ENCODE measurements around the gene TTLL4.

Gene TTLL4

DNA sequence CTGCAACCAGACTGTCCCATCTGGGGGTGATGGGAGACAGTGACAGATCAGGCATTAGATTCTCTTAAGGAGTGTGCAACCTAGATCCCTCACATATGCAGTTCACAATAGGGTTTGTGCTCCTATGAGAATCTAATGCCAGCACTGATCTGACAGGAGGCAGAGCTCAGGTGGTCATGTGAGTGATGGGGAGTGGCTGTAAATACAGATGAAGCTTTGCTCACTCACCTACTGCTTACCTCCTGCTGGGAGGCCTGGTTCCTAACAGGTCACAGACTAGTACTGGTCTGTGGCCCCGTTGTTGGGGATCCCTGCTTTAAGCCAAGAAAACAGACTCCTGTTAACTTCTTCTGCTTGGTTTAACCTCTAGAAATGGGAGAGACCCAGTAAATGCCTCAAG, 74.5 kb downstream of the TTLL4 start:
- Histone ChIP-seq H3K4me1 (ENCODE audit: low read length) (no peaks in the 10 kb centered on the region), H3K4me2 (ENCODE audit: low read length) (no peak overlapping the region), H3K27me3 (ENCODE audit: low read depth, low read length) (no peaks in the 10 kb centered on the region), H2AFZ (ENCODE audit: low read depth, low read length) (no peak overlapping the region), H3K9ac (ENCODE audit: low read length) (no peak overlapping the region), H3K36me3 (replicated peaks; ENCODE audit: low read depth, low read length) (no peaks in the 10 kb centered on the region), H4K20me1 (ENCODE audit: insufficient read depth, low read length) (no peaks in the 10 kb centered on the region), H3K79me2 (ENCODE audit: low read length) (no peaks in the 10 kb centered on the region), H3K27ac (ENCODE audit: low read length) (no peak overlapping the region), H3K9me3 (ENCODE audit: insufficient read depth, low read length) (no peaks in the 10 kb centered on the region), H3K4me3 (ENCODE audit: low read length) (no peak overlapping the region)
- TF ChIP-seq, protein P1, sequence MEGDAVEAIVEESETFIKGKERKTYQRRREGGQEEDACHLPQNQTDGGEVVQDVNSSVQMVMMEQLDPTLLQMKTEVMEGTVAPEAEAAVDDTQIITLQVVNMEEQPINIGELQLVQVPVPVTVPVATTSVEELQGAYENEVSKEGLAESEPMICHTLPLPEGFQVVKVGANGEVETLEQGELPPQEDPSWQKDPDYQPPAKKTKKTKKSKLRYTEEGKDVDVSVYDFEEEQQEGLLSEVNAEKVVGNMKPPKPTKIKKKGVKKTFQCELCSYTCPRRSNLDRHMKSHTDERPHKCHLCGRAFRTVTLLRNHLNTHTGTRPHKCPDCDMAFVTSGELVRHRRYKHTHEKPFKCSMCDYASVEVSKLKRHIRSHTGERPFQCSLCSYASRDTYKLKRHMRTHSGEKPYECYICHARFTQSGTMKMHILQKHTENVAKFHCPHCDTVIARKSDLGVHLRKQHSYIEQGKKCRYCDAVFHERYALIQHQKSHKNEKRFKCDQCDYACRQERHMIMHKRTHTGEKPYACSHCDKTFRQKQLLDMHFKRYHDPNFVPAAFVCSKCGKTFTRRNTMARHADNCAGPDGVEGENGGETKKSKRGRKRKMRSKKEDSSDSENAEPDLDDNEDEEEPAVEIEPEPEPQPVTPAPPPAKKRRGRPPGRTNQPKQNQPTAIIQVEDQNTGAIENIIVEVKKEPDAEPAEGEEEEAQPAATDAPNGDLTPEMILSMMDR (IDR thresholded peaks at IDR 0.05; ENCODE audit: low read depth, low read length), result no peak
- no peak for TF ChIP-seq EZH2phosphoT487 (IDR thresholded peaks at IDR 0.05; ENCODE audit: low read depth)

DNA sequence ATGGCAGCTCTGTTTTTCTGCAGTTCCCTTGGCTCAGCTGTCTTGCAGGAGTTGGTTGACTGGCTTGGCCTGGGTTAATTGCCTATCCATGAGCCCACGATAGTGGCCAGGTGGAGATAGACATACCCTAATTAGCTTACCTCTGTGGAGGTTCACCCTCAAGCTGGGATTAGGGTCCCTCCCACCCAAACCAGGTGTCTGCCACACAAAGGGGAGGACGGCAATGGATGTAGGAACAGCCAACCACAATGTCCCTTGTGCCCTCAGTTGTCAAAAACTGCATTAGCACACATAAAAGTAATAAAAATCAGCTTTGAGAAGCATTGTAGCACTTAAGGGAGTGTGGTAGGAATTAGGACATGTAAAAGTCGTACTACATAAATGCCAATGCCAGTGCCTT, 75.5 kb downstream of the TTLL4 start:
- no peaks in the 10 kb centered on the region for H4K20me1 ChIP-seq (ENCODE audit: insufficient read depth, low read length)
- H3K79me2 ChIP-seq (ENCODE audit: low read length), result no peaks in the 10 kb centered on the region
- H3K27ac ChIP-seq (ENCODE audit: low read length), result no peak overlapping the region
- H2AFZ ChIP-seq (ENCODE audit: low read depth, low read length), result no peak overlapping the region
- H3K4me2 ChIP-seq (ENCODE audit: low read length), result no peak overlapping the region
- H3K9ac ChIP-seq (ENCODE audit: low read length), result no peak overlapping the region
- TF ChIP-seq, protein P1 (IDR thresholded peaks at IDR 0.05; ENCODE audit: low read depth, low read length), result no peak
- TF ChIP-seq EZH2phosphoT487 (IDR thresholded peaks at IDR 0.05; ENCODE audit: low read depth), result no peak
- no peak overlapping the region for H3K4me3 ChIP-seq (ENCODE audit: low read length)
- H3K27me3 ChIP-seq (ENCODE audit: low read depth, low read length), result no peaks in the 10 kb centered on the region
- H3K9me3 ChIP-seq (ENCODE audit: insufficient read depth, low read length), result no peaks in the 10 kb centered on the region
- H3K36me3 ChIP-seq (replicated peaks; ENCODE audit: low read depth, low read length), result no peaks in the 10 kb centered on the region
- H3K4me1 ChIP-seq (ENCODE audit: low read length), result no peaks in the 10 kb centered on the region

DNA sequence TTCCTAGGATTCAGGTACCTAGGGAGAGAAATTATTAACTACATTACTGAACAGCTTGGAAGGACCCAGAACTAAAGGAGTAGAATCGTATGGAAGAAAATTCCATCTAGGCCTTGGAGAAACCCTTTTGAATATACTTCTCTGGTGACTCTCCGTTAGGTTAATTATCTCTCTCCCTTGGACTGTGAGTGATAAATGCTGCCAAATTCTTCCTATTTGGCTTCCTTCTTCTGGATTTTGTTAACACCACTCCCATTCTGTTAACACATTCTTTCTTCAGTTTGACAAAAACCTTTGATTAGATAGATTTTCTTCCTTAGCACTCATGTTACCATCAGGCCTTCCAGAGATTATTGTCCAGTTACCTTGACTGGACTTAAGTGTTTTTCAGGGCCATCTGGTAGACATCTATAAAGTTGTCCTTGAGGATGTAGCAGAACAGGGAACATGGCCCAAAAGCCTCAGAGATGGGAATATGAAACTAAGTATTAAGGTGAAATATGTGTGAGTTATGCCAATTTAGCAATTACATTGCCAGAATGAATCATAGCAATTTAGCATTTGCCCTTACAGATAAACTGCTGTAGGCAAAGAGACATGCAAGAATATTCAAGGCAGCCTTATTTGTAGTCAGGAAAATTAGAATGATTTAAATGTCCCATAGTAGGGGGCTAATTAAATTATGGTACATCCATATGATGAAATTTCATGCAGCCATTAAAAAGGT, 78.1 kb downstream of the TTLL4 start:
- Histone ChIP-seq H3K4me1 (ENCODE audit: low read length) (no peaks in the 10 kb centered on the region), H3K79me2 (ENCODE audit: low read length) (no peaks in the 10 kb centered on the region), H3K4me3 (ENCODE audit: low read length) (no peak overlapping the region), H3K27me3 (ENCODE audit: low read depth, low read length) (no peaks in the 10 kb centered on the region), H3K27ac (ENCODE audit: low read length) (no peak overlapping the region), H3K36me3 (replicated peaks; ENCODE audit: low read depth, low read length) (no peaks in the 10 kb centered on the region), H3K9ac (ENCODE audit: low read length) (no peak overlapping the region), H4K20me1 (ENCODE audit: insufficient read depth, low read length) (no peaks in the 10 kb centered on the region), H2AFZ (ENCODE audit: low read depth, low read length) (no peak overlapping the region), H3K4me2 (ENCODE audit: low read length) (no peak overlapping the region), H3K9me3 (ENCODE audit: insufficient read depth, low read length) (no peaks in the 10 kb centered on the region)
- TF ChIP-seq EZH2phosphoT487 (IDR thresholded peaks at IDR 0.05; ENCODE audit: low read depth), result no peak
- TF ChIP-seq, protein P1 (IDR thresholded peaks at IDR 0.05; ENCODE audit: low read depth, low read length), result no peak

DNA sequence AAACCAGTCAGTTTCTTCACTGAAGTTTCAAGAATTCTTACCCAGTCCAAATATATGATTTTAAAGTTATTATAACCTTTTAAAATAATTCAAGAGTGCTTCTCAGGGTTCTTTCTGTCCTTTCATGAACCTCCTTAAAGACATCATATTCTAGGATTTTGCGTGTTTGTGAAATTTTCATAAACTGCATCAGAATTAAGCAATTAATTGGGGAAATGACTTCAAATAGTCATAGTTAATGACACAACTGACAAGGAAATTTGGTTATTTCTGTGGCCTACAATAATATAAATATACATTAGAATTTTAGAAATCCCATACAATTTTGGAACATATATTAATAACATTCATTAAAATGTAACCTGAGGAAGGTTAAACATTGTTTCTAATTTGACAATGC, 81.8 kb downstream of the TTLL4 start:
- no peak for TF ChIP-seq EZH2phosphoT487 (IDR thresholded peaks at IDR 0.05; ENCODE audit: low read depth)
- TF ChIP-seq, protein P1 (IDR thresholded peaks at IDR 0.05; ENCODE audit: low read depth, low read length), result no peak
- Histone ChIP-seq H3K4me3 (ENCODE audit: low read length) (no peak overlapping the region), H3K27ac (ENCODE audit: low read length) (no peak overlapping the region), H3K4me1 (ENCODE audit: low read length) (no peaks in the 10 kb centered on the region), H3K9ac (ENCODE audit: low read length) (no peak overlapping the region), H3K4me2 (ENCODE audit: low read length) (no peak overlapping the region), H4K20me1 (ENCODE audit: insufficient read depth, low read length) (no peaks in the 10 kb centered on the region), H3K79me2 (ENCODE audit: low read length) (no peaks in the 10 kb centered on the region), H3K9me3 (ENCODE audit: insufficient read depth, low read length) (no peaks in the 10 kb centered on the region), H3K36me3 (replicated peaks; ENCODE audit: low read depth, low read length) (no peaks in the 10 kb centered on the region), H2AFZ (ENCODE audit: low read depth, low read length) (no peak overlapping the region), H3K27me3 (ENCODE audit: low read depth, low read length) (no peaks in the 10 kb centered on the region)
